Activated CD8-positive, alpha-beta memory T cell treated with anti-CD3 and anti-CD28 coated beads, Interleukin-2, amount 10 ng/mL, durations not matched to agents 7 days and 5 days (primary cell): ENCODE results near the gene MACROD2. TPM values are rescaled to one million over a fixed set of nuclear protein-coding genes. Genes with fewer than 3 reads are reported as not detected.

Source experiments
- ATAC-seq: fragments of 150-1000 bp; cut with Tn5 transposase; one replicate; pipeline ENCODE4 v1.10.0; 2021; ENCODE audit warnings: moderate library complexity
- CTCF ChIA-PET: fragments of 350-600 bp; sonication (Branson Sonifier 250); formaldehyde crosslinking; loops from one replicate; lab custom pipeline; 2021; ENCODE audit warnings: antibody characterized with exemption; lab: Charles Lee
- DNase-seq: peaks from one replicate; pipeline ENCODE4 v3.0.0-alpha.2; 2020
- H3K27ac Mint-ChIP-seq: one replicate; pipeline ENCODE4 v1.8.0; 2021; ENCODE audit warnings: mild to moderate bottlenecking, mixed read lengths
- H3K27me3 Mint-ChIP-seq: one replicate; pipeline ENCODE4 v1.8.0; 2021; ENCODE audit warnings: mixed read lengths
- H3K36me3 Mint-ChIP-seq: one replicate; pipeline ENCODE4 v1.8.0; 2021; ENCODE audit warnings: mild to moderate bottlenecking, mixed read lengths
- H3K4me1 Mint-ChIP-seq: one replicate; pipeline ENCODE4 v1.8.0; 2021; ENCODE audit warnings: mixed read lengths
- H3K4me3 Mint-ChIP-seq: one replicate; pipeline ENCODE4 v1.8.0; 2021; ENCODE audit warnings: mild to moderate bottlenecking, moderate library complexity, mixed read lengths
- H3K9me3 Mint-ChIP-seq: one replicate; pipeline ENCODE4 v1.8.0; 2022; ENCODE audit warnings: low read depth, mixed read lengths
- total RNA-seq, 2 experiments: library from RNA; stranded (reverse); gene quantifications; one replicate each; pipeline ENCODE4 v1.2.3, GENCODE V29; 2021

Gene MACROD2
- total RNA-seq, 2 experiments from 2014 or later = not detected

GRCh38 chr20:14312001-14312400 is 316.7 kb downstream of the MACROD2 start:
- no peak for DNase-seq
- CTCF ChIA-PET = no interaction called here

GRCh38 chr20:14313341-14314020 is 318.2 kb downstream of the MACROD2 start:
- H3K36me3 Mint-ChIP-seq = no peaks in the 10 kb centered on the region
- H3K9me3 Mint-ChIP-seq = peaks cover 5% of the 10 kb centered on the region
- no peak for DNase-seq
- no peak overlapping the region for H3K4me3 Mint-ChIP-seq
- no peaks in the 10 kb centered on the region for H3K27me3 Mint-ChIP-seq
- no peak for ATAC-seq
- H3K4me1 Mint-ChIP-seq = no peaks in the 10 kb centered on the region
- CTCF ChIA-PET = no interaction called here
- no peak overlapping the region for H3K27ac Mint-ChIP-seq

More at GRCh38 chr20:14312001-14312400, 316.7 kb downstream of the MACROD2 start:
- ATAC-seq = no peak
- Mint-ChIP-seq H3K27ac (no peak overlapping the region), H3K9me3 (peaks cover 3% of the 10 kb centered on the region), H3K4me1 (no peaks in the 10 kb centered on the region), H3K4me3 (no peak overlapping the region), H3K36me3 (no peaks in the 10 kb centered on the region), H3K27me3 (no peaks in the 10 kb centered on the region)

- ATAC-seq (no peak), DNase-seq (no peak)
- Mint-ChIP-seq H3K27ac (no peak overlapping the region), H3K9me3 (peaks cover 24% of the 10 kb centered on the region), H3K36me3 (no peaks in the 10 kb centered on the region), H3K4me1 (no peaks in the 10 kb centered on the region), H3K4me3 (no peak overlapping the region), H3K27me3 (no peaks in the 10 kb centered on the region)
- CTCF ChIA-PET = no interaction called here
These were observed 324.4 kb downstream of the MACROD2 start for GRCh38 chr20:14319704-14320103.

GRCh38 chr20:14331646-14332045 is 336.3 kb downstream of the MACROD2 start:
- Mint-ChIP-seq H3K27ac (no peak overlapping the region), H3K4me1 (no peaks in the 10 kb centered on the region), H3K4me3 (no peak overlapping the region), H3K36me3 (no peaks in the 10 kb centered on the region), H3K27me3 (no peaks in the 10 kb centered on the region), H3K9me3 (peaks cover 5% of the 10 kb centered on the region)
- ATAC-seq (no peak), DNase-seq (no peak)
- CTCF ChIA-PET = no interaction called here

- no peaks in the 10 kb centered on the region for H3K4me1 Mint-ChIP-seq
- CTCF ChIA-PET = no interaction called here
- H3K27ac Mint-ChIP-seq = no peak overlapping the region
- peaks cover 5% of the 10 kb centered on the region for H3K9me3 Mint-ChIP-seq
- H3K27me3 Mint-ChIP-seq = no peaks in the 10 kb centered on the region
- no peak for ATAC-seq
- H3K36me3 Mint-ChIP-seq = no peaks in the 10 kb centered on the region
- no peak for DNase-seq
- H3K4me3 Mint-ChIP-seq = no peak overlapping the region
These were observed 337.6 kb downstream of the MACROD2 start for GRCh38 chr20:14332866-14333265.

- no peak for ATAC-seq
- CTCF ChIA-PET = no interaction called here
- no peak overlapping the region for H3K27ac Mint-ChIP-seq
- no peaks in the 10 kb centered on the region for H3K27me3 Mint-ChIP-seq
- H3K4me1 Mint-ChIP-seq = no peaks in the 10 kb centered on the region
- DNase-seq = no peak
- peaks cover 5% of the 10 kb centered on the region for H3K9me3 Mint-ChIP-seq
- H3K36me3 Mint-ChIP-seq = no peaks in the 10 kb centered on the region
- H3K4me3 Mint-ChIP-seq = no peak overlapping the region
These were observed 338.4 kb downstream of the MACROD2 start for GRCh38 chr20:14333721-14334120.

GRCh38 chr20:14334306-14334930 is 339.1 kb downstream of the MACROD2 start:
- Mint-ChIP-seq H3K36me3 (no peaks in the 10 kb centered on the region), H3K27ac (no peak overlapping the region), H3K4me3 (no peak overlapping the region), H3K9me3 (peaks cover 5% of the 10 kb centered on the region), H3K4me1 (no peaks in the 10 kb centered on the region), H3K27me3 (no peaks in the 10 kb centered on the region)
- no peak for DNase-seq
- CTCF ChIA-PET = no interaction called here
- no peak for ATAC-seq

GRCh38 chr20:14335052-14335451 is 339.7 kb downstream of the MACROD2 start:
- H3K4me1 Mint-ChIP-seq = no peaks in the 10 kb centered on the region
- ATAC-seq (no peak), DNase-seq (no peak)
- H3K27ac Mint-ChIP-seq = no peak overlapping the region
- no peaks in the 10 kb centered on the region for H3K27me3 Mint-ChIP-seq
- CTCF ChIA-PET = no interaction called here
- no peaks in the 10 kb centered on the region for H3K36me3 Mint-ChIP-seq
- H3K9me3 Mint-ChIP-seq = peaks cover 5% of the 10 kb centered on the region
- H3K4me3 Mint-ChIP-seq = no peak overlapping the region

GRCh38 chr20:14336686-14337085 is 341.4 kb downstream of the MACROD2 start:
- H3K36me3 Mint-ChIP-seq = no peaks in the 10 kb centered on the region
- ATAC-seq = no peak
- DNase-seq = no peak
- H3K4me1 Mint-ChIP-seq = no peaks in the 10 kb centered on the region
- no peaks in the 10 kb centered on the region for H3K27me3 Mint-ChIP-seq
- CTCF ChIA-PET = no interaction called here
- peaks cover 5% of the 10 kb centered on the region for H3K9me3 Mint-ChIP-seq
- H3K27ac Mint-ChIP-seq = no peak overlapping the region
- no peak overlapping the region for H3K4me3 Mint-ChIP-seq

GRCh38 chr20:14337400-14338171 is 342.3 kb downstream of the MACROD2 start, which contains the start of gene FLRT3:
Gene FLRT3 (minus strand): TSS chr20:14337612. CDS start chr20:14327506, 10,106 bp downstream.
- Mint-ChIP-seq H3K27me3 (no peaks in the 10 kb centered on the region), H3K9me3 (peaks cover 5% of the 10 kb centered on the region), H3K36me3 (no peaks in the 10 kb centered on the region), H3K27ac (no peak within 1 kb of the TSS), H3K4me1 (no peaks in the 10 kb centered on the region), H3K4me3 (no peak within 1 kb of the TSS)
- ATAC-seq (no peak), DNase-seq (no peak)
- CTCF ChIA-PET = no interaction called here

GRCh38 chr20:14341801-14342200 is 346.5 kb downstream of the MACROD2 start:
- Mint-ChIP-seq H3K36me3 (no peaks in the 10 kb centered on the region), H3K27me3 (no peaks in the 10 kb centered on the region), H3K9me3 (peaks cover 5% of the 10 kb centered on the region), H3K4me1 (no peaks in the 10 kb centered on the region), H3K27ac (no peak overlapping the region), H3K4me3 (no peak overlapping the region)
- CTCF ChIA-PET = no interaction called here
- DNase-seq (no peak), ATAC-seq (no peak)

- CTCF ChIA-PET = no interaction called here
- H3K36me3 Mint-ChIP-seq = no peaks in the 10 kb centered on the region
These were observed 347.6 kb downstream of the MACROD2 start for GRCh38 chr20:14342918-14343317.

GRCh38 chr20:14343491-14344065 is 348.3 kb downstream of the MACROD2 start:
- no peak for ATAC-seq
- CTCF ChIA-PET = no interaction called here
- Mint-ChIP-seq H3K27ac (no peak overlapping the region), H3K27me3 (no peaks in the 10 kb centered on the region), H3K4me3 (no peak overlapping the region), H3K36me3 (no peaks in the 10 kb centered on the region), H3K4me1 (no peaks in the 10 kb centered on the region), H3K9me3 (peaks cover 7% of the 10 kb centered on the region)
- DNase-seq = no peak

More at GRCh38 chr20:14342918-14343317, 347.6 kb downstream of the MACROD2 start:
- no peak for ATAC-seq
- Mint-ChIP-seq H3K4me1 (no peaks in the 10 kb centered on the region), H3K9me3 (peaks cover 7% of the 10 kb centered on the region), H3K27me3 (no peaks in the 10 kb centered on the region), H3K4me3 (no peak overlapping the region), H3K27ac (no peak overlapping the region)
- DNase-seq = no peak
